Calu3 (cell line): ENCODE data around the gene NPR2. TPM values are rescaled to one million over a fixed set of nuclear protein-coding genes. Genes with fewer than 3 reads are reported as not detected.
A peak's percentile ranks its signal among the peaks of the same experiment; 100 is the strongest.

Experiments
- Bru-seq: library from RNA; stranded (reverse); fragments of 400-500 nt; gene quantifications from one replicate; lab custom pipeline; 2021; lab: Mats Ljungman, UMichigan
- BruChase-seq, 2 experiments: library from RNA; stranded (reverse); fragments of 400-500 nt; gene quantifications; one replicate each; lab custom pipeline; 2021; lab: Mats Ljungman, UMichigan
- BruUV-seq: library from RNA; stranded (reverse); fragments of 400-500 nt; replicated peaks from 2 replicates; lab custom pipeline; 2021; lab: Mats Ljungman, UMichigan
- CTCF ChIA-PET: fragments of 300-600 bp; sonication (Branson Sonifier 250); formaldehyde crosslinking; loops from one replicate; lab custom pipeline; 2022; ENCODE audit warnings: antibody characterized with exemption; lab: Charles Lee
- DNase-seq: peaks from one replicate; pipeline ENCODE4 v3.0.0; 2022
- H3K27ac Mint-ChIP-seq: one replicate; pipeline ENCODE4 v1.8.0; 2022; ENCODE audit warnings: mixed read lengths; ENCODE audit not compliant: unreplicated experiment
- H3K27me3 Mint-ChIP-seq: one replicate; pipeline ENCODE4 v1.8.0; 2022; ENCODE audit warnings: mixed read lengths; ENCODE audit not compliant: unreplicated experiment
- H3K36me3 Mint-ChIP-seq: one replicate; pipeline ENCODE4 v1.8.0; 2022; ENCODE audit warnings: mild to moderate bottlenecking, moderate library complexity, mixed read lengths; ENCODE audit not compliant: insufficient read depth, unreplicated experiment
- H3K4me1 Mint-ChIP-seq: one replicate; pipeline ENCODE4 v1.8.0; 2022; ENCODE audit warnings: mild to moderate bottlenecking, low read depth, mixed read lengths; ENCODE audit not compliant: unreplicated experiment
- H3K4me3 Mint-ChIP-seq: one replicate; pipeline ENCODE4 v1.8.0; 2022; ENCODE audit warnings: mild to moderate bottlenecking, low read depth, moderate library complexity, mixed read lengths; ENCODE audit not compliant: unreplicated experiment
- H3K9me3 Mint-ChIP-seq: one replicate; pipeline ENCODE4 v1.8.0; 2022; ENCODE audit warnings: low read depth, mixed read lengths; ENCODE audit not compliant: unreplicated experiment
- CTCF ChIP-seq: fragments of 200-600 bp; IDR thresholded peaks from one replicate; pipeline ENCODE4 v1.8.0; 2022; ENCODE audit warnings: antibody characterized with exemption; ENCODE audit not compliant: unreplicated experiment
- intact Hi-C: fragments of 100-400 bp; cut with micrococcal nuclease; formaldehyde crosslinking; loops from one replicate; pipeline ENCODE4 v1.10.0; 2022; ENCODE audit not compliant: unreplicated experiment
- long read RNA-seq: library from polyadenylated mRNA; stranded (forward); transcript quantifications from one replicate; pipeline ENCODE4 v2.0.0, GENCODE V29; 2022
- total RNA-seq: library from RNA; stranded (reverse); gene quantifications from 2 replicates; pipeline ENCODE4 v1.2.3, GENCODE V29; 2022

NPR2 gene
- total RNA-seq (16.8 and 19.2 TPM in 2 replicates), Bru-seq, nascent RNA (percentile 71 among the genes with signal in this experiment), BruChase-seq, experiment 1, labeled RNA remaining after a 6-hour chase (percentile 78 among the genes with signal in this experiment), BruChase-seq, experiment 2, labeled RNA remaining after a 2-hour chase (percentile 80 among the genes with signal in this experiment)
- long read RNA-seq, partial matches to known transcripts: 0 of 8 reads
- long read RNA-seq, other reads (novel, unspliced or antisense): 8 of 8 reads

- Mint-ChIP-seq H3K27ac (no peak within 1 kb of the TSS), H3K4me3 (no peak within 1 kb of the TSS), H3K27me3 (no peaks in the 10 kb centered on the region), H3K9me3 (no peaks in the 10 kb centered on the region), H3K4me1 (peaks cover 18% of the 10 kb centered on the region), H3K36me3 (peaks cover 6% of the 10 kb centered on the region)
- no TSS peak for BruUV-seq
- intact Hi-C loops: no loop called here
- no peak for DNase-seq
- CTCF ChIA-PET: no interaction called here
- no peak for TF ChIP-seq CTCF
Measured at GRCh38 chr9:35791297-35791921, at the start of gene NPR2. TSS of gene NPR2 (plus strand) at chr9:35791591. CDS start at chr9:35792409, 818 bp downstream.

- no peak for TF ChIP-seq CTCF
- H3K9me3 Mint-ChIP-seq: no peaks in the 10 kb centered on the region
- peaks cover 11% of the 10 kb centered on the region for H3K4me1 Mint-ChIP-seq
- no TSS peak for BruUV-seq
- peaks cover 37% of the 10 kb centered on the region for H3K36me3 Mint-ChIP-seq
- DNase-seq: no peak
- no peak overlapping the region for H3K27ac Mint-ChIP-seq
- intact Hi-C loops: no loop called here
- H3K27me3 Mint-ChIP-seq: no peaks in the 10 kb centered on the region
- CTCF ChIA-PET: no interaction called here
- H3K4me3 Mint-ChIP-seq: no peak overlapping the region
Measured at GRCh38 chr9:35741740-35742139, 49.7 kb upstream of the NPR2 start.

GRCh38 chr9:35743452-35743851, 47.9 kb upstream of the NPR2 start:
- CTCF ChIA-PET: no interaction called here
- Mint-ChIP-seq H3K36me3 (peaks cover 48% of the 10 kb centered on the region), H3K4me1 (peaks cover 20% of the 10 kb centered on the region), H3K9me3 (no peaks in the 10 kb centered on the region), H3K27me3 (no peaks in the 10 kb centered on the region), H3K4me3 (no peak overlapping the region), H3K27ac (no peak overlapping the region)
- intact Hi-C loops: no loop called here
- no peak for DNase-seq
- BruUV-seq: no TSS peak
- TF ChIP-seq CTCF: no peak

- Mint-ChIP-seq H3K9me3 (no peaks in the 10 kb centered on the region), H3K27ac (no peak overlapping the region), H3K4me1 (peaks cover 20% of the 10 kb centered on the region), H3K36me3 (peaks cover 48% of the 10 kb centered on the region), H3K27me3 (no peaks in the 10 kb centered on the region), H3K4me3 (no peak overlapping the region)
- no peak for DNase-seq
- BruUV-seq: no TSS peak
- CTCF ChIA-PET: no interaction called here
- intact Hi-C loops: no loop called here
- no peak for TF ChIP-seq CTCF
Measured at GRCh38 chr9:35743880-35744518, 47.4 kb upstream of the NPR2 start.
